Adipose tissue (tissue), 3 donors: ENCODE data around the gene ZMPSTE24. TPM values are rescaled to one million over a fixed set of nuclear protein-coding genes. Genes with fewer than 3 reads are reported as not detected.

Source experiments
- H3K27ac ChIP-seq: one replicate; pipeline ENCODE4 v1.5.1; 2013; ENCODE audit warnings: low read depth, low read length
- WGBS, 3 donors: extraction: QIAGEN DNeasy Blood & Tissue Kit; methylation state at CpG; one replicate each; pipeline ENCODE4 v1.1.7; 2013; 5-methylcytosine and 5-hydroxymethylcytosine counted together
- polyA plus RNA-seq, 3 donors: library from polyadenylated mRNA; stranded (reverse); fragments of 200-250 nt; gene quantifications; one replicate each; pipeline ENCODE4 v1.2.3, GENCODE V29; 2013
- donor health status: healthy with polysubstance abuse.
- donor health status: Bipolar disorder and iron deficiency.
- donor health status: healthy.

The ZMPSTE24 gene
- polyA plus RNA-seq, 3 donors = 10.3 to 16.2 (median 14.7) TPM

- 57 to 74% (median 67%) methylated on average over 6 of the region's 6 CpGs for WGBS, 3 donors
- no peak overlapping the region for H3K27ac ChIP-seq
Observed at GRCh38 chr1:40256401-40257084, 1.5 kb upstream of the ZMPSTE24 start.

- peak overlapping the region; percentile 94 for H3K27ac ChIP-seq
- WGBS, 3 donors = 0 to 1% (median 0%) methylated on average over 16 of the region's 16 CpGs
Observed at GRCh38 chr1:40257313-40257687, 736 bp upstream of the ZMPSTE24 start.

GRCh38 chr1:40258445-40258769 lies 371 bp downstream of the ZMPSTE24 start:
- WGBS, 3 donors = 0% methylated on average over 10 of the region's 10 CpGs
- no peak overlapping the region for H3K27ac ChIP-seq

- H3K27ac ChIP-seq = no peak overlapping the region
- WGBS, 3 donors = 90 to 95% (median 93%) methylated on average over 3 of the region's 3 CpGs
Observed at GRCh38 chr1:40264354-40264781, 6.3 kb downstream of the ZMPSTE24 start.

GRCh38 chr1:40265298-40265697 lies 7.3 kb downstream of the ZMPSTE24 start:
- no peak overlapping the region for H3K27ac ChIP-seq

GRCh38 chr1:40265919-40266318 lies 7.9 kb downstream of the ZMPSTE24 start:
- H3K27ac ChIP-seq = no peak overlapping the region

GRCh38 chr1:40266786-40267535 lies 8.9 kb downstream of the ZMPSTE24 start:
- no peak overlapping the region for H3K27ac ChIP-seq
- WGBS, 3 donors = 94 to 97% (median 96%) methylated on average over 6 of the region's 6 CpGs

- no peak overlapping the region for H3K27ac ChIP-seq
- WGBS, 3 donors = 28 to 57% (median 52%) methylated on average over 2 of the region's 2 CpGs
Observed at GRCh38 chr1:40267767-40268187, 9.7 kb downstream of the ZMPSTE24 start.

- H3K27ac ChIP-seq = no peak overlapping the region
Observed at GRCh38 chr1:40268211-40268610, 10.2 kb downstream of the ZMPSTE24 start.

- 50 to 70% (median 70%) methylated on average over 3 of the region's 3 CpGs for WGBS, 3 donors
- no peak overlapping the region for H3K27ac ChIP-seq
Observed at GRCh38 chr1:40270152-40270834, 12.3 kb downstream of the ZMPSTE24 start.

GRCh38 chr1:40272653-40273213 lies 14.7 kb downstream of the ZMPSTE24 start:
- no peak overlapping the region for H3K27ac ChIP-seq

GRCh38 chr1:40273547-40274166 lies 15.6 kb downstream of the ZMPSTE24 start:
- no peak overlapping the region for H3K27ac ChIP-seq
- WGBS, 3 donors = 45 to 91% (median 86%) methylated on average over 4 of the region's 4 CpGs

More at GRCh38 chr1:40272653-40273213, 14.7 kb downstream of the ZMPSTE24 start:
- 92 to 99% (median 96%) methylated on average over 3 of the region's 3 CpGs for WGBS, 3 donors

- 96 to 97% (median 96%) methylated on average over 2 of the region's 2 CpGs for WGBS, 3 donors
- no peak overlapping the region for H3K27ac ChIP-seq
Observed at GRCh38 chr1:40274331-40274730, 16.3 kb downstream of the ZMPSTE24 start.

GRCh38 chr1:40276122-40276521 lies 18.1 kb downstream of the ZMPSTE24 start:
- WGBS, 3 donors = 93 to 98% (median 98%) methylated on average over 3 of the region's 3 CpGs
- no peak overlapping the region for H3K27ac ChIP-seq

- no peak overlapping the region for H3K27ac ChIP-seq
- WGBS, 3 donors = 58 to 80% (median 76%) methylated on average over 2 of the region's 2 CpGs
Observed at GRCh38 chr1:40281853-40282252, 23.8 kb downstream of the ZMPSTE24 start.

GRCh38 chr1:40291293-40291692 lies 33.3 kb downstream of the ZMPSTE24 start:
- no peak overlapping the region for H3K27ac ChIP-seq
- 92 to 94% (median 93%) methylated on average over 2 of the region's 2 CpGs for WGBS, 3 donors

- 51 to 64% (median 53%) methylated on average over 7 to 8 of the region's 8 CpGs for WGBS, 3 donors
- H3K27ac ChIP-seq = no peak overlapping the region
Observed at GRCh38 chr1:40299366-40300248, 41.6 kb downstream of the ZMPSTE24 start.

- H3K27ac ChIP-seq = no peak overlapping the region
- 70 to 87% (median 81%) methylated on average over 1 of the region's 1 CpG for WGBS, 3 donors
Observed at GRCh38 chr1:40300249-40300567, 42.2 kb downstream of the ZMPSTE24 start.
